Activated B cell treated with CpG ODN at 0.5 μM for 24 hours (primary cell): Measurements from ENCODE around the gene RELT. TPM values are rescaled to one million over a fixed set of nuclear protein-coding genes. Genes with fewer than 3 reads are reported as not detected.

Experiments
- ATAC-seq: fragments of 200-7000 bp; cut with Tn5 transposase; one replicate; pipeline ENCODE4 v1.10.0; 2021; ENCODE audit warnings: low read depth, mild to moderate bottlenecking, moderate library complexity
- CTCF ChIA-PET: fragments of 350-600 bp; sonication (Branson Sonifier 250); formaldehyde crosslinking; loops from one replicate; lab custom pipeline; 2021; ENCODE audit warnings: antibody characterized with exemption; lab: Charles Lee
- POLR2A ChIA-PET: fragments of 350-600 bp; sonication (Branson Sonifier 250); formaldehyde crosslinking; loops from one replicate; lab custom pipeline; 2021; ENCODE audit warnings: antibody characterized with exemption; lab: Charles Lee
- DNase-seq: peaks from one replicate; pipeline ENCODE4 v3.0.0; 2022
- H3K27ac Mint-ChIP-seq: one replicate; pipeline ENCODE4 v1.8.0; 2020; ENCODE audit warnings: mixed read lengths
- H3K27me3 Mint-ChIP-seq: one replicate; pipeline ENCODE4 v1.8.0; 2021; ENCODE audit warnings: mixed read lengths
- H3K36me3 Mint-ChIP-seq: one replicate; pipeline ENCODE4 v1.8.0; 2021; ENCODE audit warnings: low read depth, mixed read lengths
- H3K4me1 Mint-ChIP-seq: one replicate; pipeline ENCODE4 v1.8.0; 2021; ENCODE audit warnings: mixed read lengths
- H3K4me3 Mint-ChIP-seq: one replicate; pipeline ENCODE4 v1.8.0; 2020; ENCODE audit warnings: mild to moderate bottlenecking, mixed read lengths
- H3K9me3 Mint-ChIP-seq: one replicate; pipeline ENCODE4 v1.8.0; 2020; ENCODE audit warnings: mixed read lengths
- CTCF ChIP-seq: fragments of 200-600 bp; IDR thresholded peaks from one replicate; pipeline ENCODE4 v1.8.0; 2022; ENCODE audit warnings: antibody characterized with exemption, mild to moderate bottlenecking
- intact Hi-C: fragments of 100-400 bp; cut with micrococcal nuclease; formaldehyde crosslinking; loops from one replicate; pipeline ENCODE4 v1.15.1; 2024
- total RNA-seq: library from RNA; stranded (reverse); gene quantifications from 2 replicates; pipeline ENCODE4 v1.2.3, GENCODE V29; 2022

RELT gene
- total RNA-seq, 1 donor from 2014 or later, result 90.1 TPM

GRCh38 chr11:73356979-73357860 is 19.0 kb upstream of the RELT start:
- no peaks in the 10 kb centered on the region for H3K36me3 Mint-ChIP-seq
- H3K4me3 Mint-ChIP-seq, result no peak overlapping the region
- no peak for ATAC-seq
- no peaks in the 10 kb centered on the region for H3K4me1 Mint-ChIP-seq
- no peaks in the 10 kb centered on the region for H3K9me3 Mint-ChIP-seq
- CTCF ChIA-PET, result interaction anchor here (0.8 kb wide), 1 partner anchor 37 kb away, joined by 3 read pairs; no protein-coding TSS in a partner anchor
- POLR2A ChIA-PET, result no interaction called here
- intact Hi-C loops, result no loop called here
- DNase-seq, result no peak
- TF ChIP-seq CTCF, result no peak
- no peak overlapping the region for H3K27ac Mint-ChIP-seq
- H3K27me3 Mint-ChIP-seq, result no peaks in the 10 kb centered on the region

GRCh38 chr11:73358071-73358470 is 18.1 kb upstream of the RELT start:
- Mint-ChIP-seq H3K36me3 (no peaks in the 10 kb centered on the region), H3K27me3 (no peaks in the 10 kb centered on the region), H3K4me1 (no peaks in the 10 kb centered on the region), H3K4me3 (no peak overlapping the region), H3K9me3 (no peaks in the 10 kb centered on the region), H3K27ac (no peak overlapping the region)
- no peak for ATAC-seq
- POLR2A ChIA-PET, result interaction anchor here (0.7 kb wide), 1 partner anchor 580 kb away, joined by 6 read pairs; no protein-coding TSS in a partner anchor
- no peak for DNase-seq
- CTCF ChIA-PET, result interaction anchor here (0.8 to 1.8 kb wide), 2 partner anchors 21 to 36 kb away, joined by 3 to 4 read pairs; no protein-coding TSS in a partner anchor
- TF ChIP-seq CTCF, result no peak
- intact Hi-C loops, result no loop called here

- H3K27ac Mint-ChIP-seq, result no peak overlapping the region
- ChIA-PET CTCF (interaction anchor here (1.5 to 2.7 kb wide), 5 partner anchors 8 to 34 kb away, joined by 3 to 23 read pairs (median 4); no protein-coding TSS in a partner anchor), POLR2A (no interaction called here)
- no peak overlapping the region for H3K4me3 Mint-ChIP-seq
- H3K4me1 Mint-ChIP-seq, result peaks cover 4% of the 10 kb centered on the region
- no peaks in the 10 kb centered on the region for H3K27me3 Mint-ChIP-seq
- H3K9me3 Mint-ChIP-seq, result no peaks in the 10 kb centered on the region
- DNase-seq (no peak), ATAC-seq (no peak)
- no peak for TF ChIP-seq CTCF
- no peaks in the 10 kb centered on the region for H3K36me3 Mint-ChIP-seq
- intact Hi-C loops, result no loop called here
Measured at GRCh38 chr11:73359341-73359740, 16.9 kb upstream of the RELT start.

GRCh38 chr11:73359930-73360742 is 16.1 kb upstream of the RELT start:
- CTCF ChIA-PET, result interaction anchor here (1.1 to 2.7 kb wide), 5 partner anchors 9 to 33 kb away, joined by 3 to 23 read pairs (median 4); no protein-coding TSS in a partner anchor
- TF ChIP-seq CTCF, result no peak
- ATAC-seq (peak; percentile 52), DNase-seq (no peak)
- Mint-ChIP-seq H3K27me3 (no peaks in the 10 kb centered on the region), H3K4me3 (no peak overlapping the region), H3K9me3 (no peaks in the 10 kb centered on the region), H3K27ac (no peak overlapping the region), H3K4me1 (peaks cover 10% of the 10 kb centered on the region), H3K36me3 (no peaks in the 10 kb centered on the region)
- POLR2A ChIA-PET, result interaction anchor here (1.0 to 1.4 kb wide), 2 partner anchors 23 to 25 kb away, joined by 3 to 5 read pairs; no protein-coding TSS in a partner anchor
- intact Hi-C loops, result no loop called here
